H9 (cell line): ENCODE results near the gene CRABP2. TPM values are rescaled to one million over a fixed set of nuclear protein-coding genes. Genes with fewer than 3 reads are reported as not detected.

Experiments
- DNase-seq: peaks from one replicate; pipeline ENCODE4 v3.0.0-alpha.2; 2017
- H2AFZ ChIP-seq: one replicate; pipeline ENCODE4 v1.6.1; 2013; ENCODE audit warnings: mild to moderate bottlenecking, low read length, control low read depth, moderate library complexity
- H2AK5ac ChIP-seq: 2 replicates; pipeline ENCODE4 v1.6.1; 2013; ENCODE audit warnings: low read length, control low read depth, mixed read lengths; ENCODE audit not compliant: insufficient read length
- H2BK120ac ChIP-seq: one replicate; pipeline ENCODE4 v1.6.1; 2013; ENCODE audit warnings: low read depth, mild to moderate bottlenecking, low read length, control low read depth, inconsistent platforms; ENCODE audit not compliant: poor library complexity, severe bottlenecking
- H2BK12ac ChIP-seq: 2 replicates; pipeline ENCODE4 v1.6.1; 2013; ENCODE audit warnings: low read length, control low read depth, mixed read lengths, low read depth; ENCODE audit not compliant: insufficient read length
- H2BK15ac ChIP-seq: 2 replicates; pipeline ENCODE4 v1.6.1; 2013; ENCODE audit warnings: low read depth, low read length, control low read depth
- H2BK20ac ChIP-seq: one replicate; pipeline ENCODE4 v1.6.1; 2013; ENCODE audit warnings: low read depth, mild to moderate bottlenecking, low read length, control low read depth, inconsistent platforms; ENCODE audit not compliant: poor library complexity, severe bottlenecking
- H2BK5ac ChIP-seq: 2 replicates; pipeline ENCODE4 v1.6.1; 2013; ENCODE audit warnings: low read length, control low read depth, mixed read lengths; ENCODE audit not compliant: insufficient read length
- H3K14ac ChIP-seq: 2 replicates; pipeline ENCODE4 v1.6.1; 2013; ENCODE audit warnings: low read length, control low read depth; ENCODE audit not compliant: insufficient read depth
- H3K18ac ChIP-seq: 2 replicates; pipeline ENCODE4 v1.6.1; 2013; ENCODE audit warnings: low read depth, mild to moderate bottlenecking, mixed read lengths, low read length, control low read depth; ENCODE audit not compliant: insufficient read length
- H3K23ac ChIP-seq: 2 replicates; pipeline ENCODE4 v1.6.1; 2013; ENCODE audit warnings: low read length, control low read depth, mixed read lengths, low read depth; ENCODE audit not compliant: insufficient read length
- H3K23me2 ChIP-seq: 2 replicates; pipeline ENCODE4 v1.6.1; 2013; ENCODE audit warnings: low read depth, mild to moderate bottlenecking, mixed read lengths, low read length, control low read depth; ENCODE audit not compliant: insufficient read length, poor library complexity, severe bottlenecking
- H3K27ac ChIP-seq: 2 replicates; pipeline ENCODE4 v1.5.1; 2013; ENCODE audit warnings: low read length, control low read depth, mixed read lengths, low read depth; ENCODE audit not compliant: insufficient read length
- H3K27me3 ChIP-seq: 2 replicates; pipeline ENCODE4 v1.6.1; 2013; ENCODE audit warnings: low read length, control low read depth, inconsistent platforms; ENCODE audit not compliant: insufficient read depth
- H3K4ac ChIP-seq: 2 replicates; pipeline ENCODE4 v1.6.1; 2013; ENCODE audit warnings: low read depth, mild to moderate bottlenecking, control low read depth, inconsistent platforms, low read length, moderate library complexity
- H3K4me1 ChIP-seq: 2 replicates; pipeline ENCODE4 v1.6.1; 2013; ENCODE audit warnings: low read length, control low read depth, inconsistent platforms; ENCODE audit not compliant: insufficient read depth
- H3K4me2 ChIP-seq: 2 replicates; pipeline ENCODE4 v1.6.1; 2013; ENCODE audit warnings: low read length, control low read depth, mixed read lengths; ENCODE audit not compliant: insufficient read length, insufficient read depth
- H3K56ac ChIP-seq: 2 replicates; pipeline ENCODE4 v1.6.1; 2013; ENCODE audit warnings: low read depth, mild to moderate bottlenecking, mixed read lengths, low read length, control low read depth; ENCODE audit not compliant: insufficient read length
- H3K79me1 ChIP-seq: 2 replicates; pipeline ENCODE4 v1.6.1; 2013; ENCODE audit warnings: low read depth, mild to moderate bottlenecking, moderate library complexity, low read length, control low read depth, inconsistent platforms; ENCODE audit not compliant: insufficient read depth, poor library complexity, severe bottlenecking
- H3K79me2 ChIP-seq: 2 replicates; pipeline ENCODE4 v1.6.1; 2013; ENCODE audit warnings: low read length, control low read depth, inconsistent platforms; ENCODE audit not compliant: insufficient read depth
- H3K9ac ChIP-seq: 2 replicates; pipeline ENCODE4 v1.6.1; 2013; ENCODE audit warnings: low read length, control low read depth, mixed read lengths; ENCODE audit not compliant: insufficient read length; ENCODE audit errors: extremely low read depth
- H3K9me3 ChIP-seq: one replicate; pipeline ENCODE4 v1.6.1; 2013; ENCODE audit warnings: low read depth, low read length, inconsistent platforms; ENCODE audit not compliant: control insufficient read depth
- H3T11ph ChIP-seq: one replicate; pipeline ENCODE4 v1.6.1; 2013; ENCODE audit warnings: mild to moderate bottlenecking, low read length, control low read depth, inconsistent platforms
- H4K20me1 ChIP-seq: one replicate; pipeline ENCODE4 v1.6.1; 2013; ENCODE audit not compliant: control insufficient read depth, insufficient read length, insufficient read depth
- H4K5ac ChIP-seq: 2 replicates; pipeline ENCODE4 v1.6.1; 2013; ENCODE audit warnings: low read depth, mild to moderate bottlenecking, mixed read lengths, low read length, control low read depth; ENCODE audit not compliant: insufficient read length
- H4K8ac ChIP-seq: replicated peaks from 2 replicates; pipeline ENCODE4 v1.6.1; 2013; ENCODE audit warnings: low read length, control low read depth, mixed read lengths, low read depth; ENCODE audit not compliant: insufficient read length
- H4K91ac ChIP-seq: 2 replicates; pipeline ENCODE4 v1.6.1; 2013; ENCODE audit warnings: low read depth, mild to moderate bottlenecking, moderate library complexity, mixed read lengths, low read length, control low read depth; ENCODE audit not compliant: insufficient read length
- H3K27ac Mint-ChIP-seq, 3 experiments: 2 replicates in 2 of 3; 3 replicates in 1 of 3; pipeline ENCODE4 v1.8.0; 2020 to 2021; ENCODE audit warnings: mixed read lengths in 3 of 3, mild to moderate bottlenecking in 1 of 3, moderate library complexity in 1 of 3
- H3K27me3 Mint-ChIP-seq: 2 replicates; pipeline ENCODE4 v1.8.0; 2021; ENCODE audit warnings: low read depth, mild to moderate bottlenecking, moderate library complexity, mixed read lengths
- H3K36me3 Mint-ChIP-seq, 3 experiments: 2 replicates in 2 of 3; 3 replicates in 1 of 3; pipeline ENCODE4 v1.8.0; 2020 to 2021; ENCODE audit warnings: low read depth in 3 of 3, mixed read lengths in 3 of 3; ENCODE audit not compliant: insufficient read depth in 1 of 3
- H3K4me1 Mint-ChIP-seq, 2 experiments: 2 replicates each; pipeline ENCODE4 v1.8.0; 2020; ENCODE audit warnings: mixed read lengths in 2 of 2
- H3K4me3 Mint-ChIP-seq, 2 experiments: 2 replicates in 1 of 2; 3 replicates in 1 of 2; pipeline ENCODE4 v1.8.0; 2020 to 2021; ENCODE audit warnings: mild to moderate bottlenecking in 2 of 2, mixed read lengths in 2 of 2, moderate library complexity in 1 of 2
- H3K9me3 Mint-ChIP-seq, 2 experiments: 2 replicates in 1 of 2; 3 replicates in 1 of 2; pipeline ENCODE4 v1.8.0; 2020; ENCODE audit warnings: mild to moderate bottlenecking in 2 of 2, mixed read lengths in 2 of 2, moderate library complexity in 1 of 2
- CTCF ChIP-seq: fragments of 200-600 bp; sonication (generic); conservative IDR thresholded peaks from 3 replicates; pipeline ENCODE4 v1.8.0; 2021; ENCODE audit warnings: antibody characterized with exemption, mild to moderate bottlenecking
- WGBS: extraction: QIAGEN DNeasy Blood & Tissue Kit; methylation state at CpG from one replicate; pipeline ENCODE4 v1.1.7; 2013; ENCODE audit warnings: missing lambda C conversion rate, low lambda C conversion rate, mixed read lengths; ENCODE audit not compliant: insufficient read length; ENCODE audit errors: extremely low coverage; 5-methylcytosine and 5-hydroxymethylcytosine counted together
- total RNA-seq: library from RNA; stranded (reverse); gene quantifications from 2 replicates; pipeline ENCODE4 v1.2.1, GENCODE V29; 2021

The CRABP2 gene
- total RNA-seq, 1 experiment from 2014 or later, result 184 TPM

DNA sequence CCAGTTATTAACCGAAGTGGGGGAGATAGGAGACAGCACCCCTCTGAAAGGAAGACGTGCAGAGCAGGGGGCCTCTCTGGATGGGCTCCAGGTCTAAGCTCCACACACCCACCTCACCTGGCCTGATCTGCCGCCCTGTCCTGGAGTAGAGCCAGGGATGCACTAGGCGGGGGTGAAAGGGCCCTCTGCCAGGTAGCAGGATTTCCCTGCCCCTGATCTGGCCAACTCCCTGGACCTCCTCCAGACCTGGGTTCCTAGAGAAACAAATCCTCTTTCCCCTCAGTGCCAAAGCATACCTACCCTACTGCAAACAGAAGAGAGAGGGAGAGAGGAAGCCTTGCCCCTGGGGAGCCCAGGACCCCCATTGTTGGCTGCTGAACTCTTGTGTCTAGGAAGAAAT is 2.0 kb downstream of the CRABP2 start:
- H4K91ac ChIP-seq, result no peak overlapping the region
- H4K8ac ChIP-seq, result no peak overlapping the region
- no peak overlapping the region for H3K23ac ChIP-seq
- H3K4me2 ChIP-seq, result peak overlapping the region; percentile 83
- no peak overlapping the region for H3K9ac ChIP-seq
- H4K5ac ChIP-seq, result no peak overlapping the region
- no peak overlapping the region for H3K4ac ChIP-seq
- peaks cover 3% of the 10 kb centered on the region; the same call in 1 of the 2 replicates for H3K27me3 ChIP-seq
- H3K27me3 Mint-ChIP-seq, result peaks cover 38% of the 10 kb centered on the region
- H3K27ac ChIP-seq, result no peak overlapping the region
- WGBS, result no CpG with 5 or more reads among the region's 4 CpGs
- H2BK5ac ChIP-seq, result no peak overlapping the region
- H3K23me2 ChIP-seq, result peaks cover 36% of the 10 kb centered on the region
- no peak overlapping the region for H2BK120ac ChIP-seq
- no peak overlapping the region for H2AK5ac ChIP-seq
- no peaks in the 10 kb centered on the region for H4K20me1 ChIP-seq
- no peak overlapping the region for H2BK12ac ChIP-seq
- H3K14ac ChIP-seq, result no peak overlapping the region
- no peak overlapping the region; a peak in 2 of 7 replicates for H3K27ac Mint-ChIP-seq
- H3K9me3 ChIP-seq, result no peaks in the 10 kb centered on the region
- no peak overlapping the region for H2BK20ac ChIP-seq
- peaks cover 6% of the 10 kb centered on the region; the same call in 1 of the 2 replicates for H3K4me1 ChIP-seq
- peaks cover 46 to 53% of the 10 kb centered on the region in 2 experiments for H3K4me1 Mint-ChIP-seq
- no peak overlapping the region for H2BK15ac ChIP-seq
- DNase-seq, result no peak
- H3K9me3 Mint-ChIP-seq, result no peaks in the 10 kb centered on the region; a peak in 1 of 5 replicates
- H3T11ph ChIP-seq, result no peak overlapping the region
- H2AFZ ChIP-seq, result no peak overlapping the region
- H3K4me3 Mint-ChIP-seq, result peak overlapping the region; percentile 74 to 91
- no peak overlapping the region for H3K56ac ChIP-seq
- no peaks in the 10 kb centered on the region for H3K79me1 ChIP-seq
- no peak for TF ChIP-seq CTCF
- no peaks in the 10 kb centered on the region for H3K79me2 ChIP-seq
- H3K18ac ChIP-seq, result no peak overlapping the region
- peaks cover 15 to 44% (median 33%) of the 10 kb centered on the region in 3 experiments for H3K36me3 Mint-ChIP-seq
